ENCODE measurements around the gene WFDC11. TPM values are rescaled to one million over a fixed set of nuclear protein-coding genes. Genes with fewer than 3 reads are reported as not detected.
"Not testable (repeated sequence)": the region's sequence is repeated elsewhere in the genome, so short reads cannot be mapped to it uniquely, and the experiment has no call there.

Gene WFDC11
- total RNA-seq: not detected

- H3K27ac ChIP-seq (ENCODE audit: low read depth, low read length): no peak within 1 kb of the TSS
- H3K9ac ChIP-seq (ENCODE audit: low read depth in 1 of 3, low read length in 3 of 3): no peak within 1 kb of the TSS
- no peaks in the 10 kb centered on the region for H3K27me3 ChIP-seq (ENCODE audit: control insufficient read depth in 3 of 3, insufficient read depth in 3 of 3, low read length in 3 of 3)
- H3K36me3 ChIP-seq (ENCODE audit: control insufficient read depth in 3 of 3, insufficient read depth in 3 of 3, low read length in 3 of 3): no peaks in the 10 kb centered on the region
- no peak within 1 kb of the TSS for H3K4me3 ChIP-seq (ENCODE audit: low read length in 3 of 3)
- no peaks in the 10 kb centered on the region for H3K4me1 ChIP-seq (ENCODE audit: control insufficient read depth in 3 of 3, insufficient read depth in 3 of 3, low read length in 3 of 3)
- peaks cover 0 to 4% (median 4%) of the 10 kb centered on the region in 3 donors for H3K9me3 ChIP-seq (ENCODE audit: control insufficient read depth in 3 of 3, low read length in 3 of 3)
These were observed at the start of gene WFDC11 for GRCh38 chr20:45670139-45670538. WFDC11 (minus strand) TSS chr20:45670239; CDS start chr20:45650600, 19,639 bp downstream.

DNA sequence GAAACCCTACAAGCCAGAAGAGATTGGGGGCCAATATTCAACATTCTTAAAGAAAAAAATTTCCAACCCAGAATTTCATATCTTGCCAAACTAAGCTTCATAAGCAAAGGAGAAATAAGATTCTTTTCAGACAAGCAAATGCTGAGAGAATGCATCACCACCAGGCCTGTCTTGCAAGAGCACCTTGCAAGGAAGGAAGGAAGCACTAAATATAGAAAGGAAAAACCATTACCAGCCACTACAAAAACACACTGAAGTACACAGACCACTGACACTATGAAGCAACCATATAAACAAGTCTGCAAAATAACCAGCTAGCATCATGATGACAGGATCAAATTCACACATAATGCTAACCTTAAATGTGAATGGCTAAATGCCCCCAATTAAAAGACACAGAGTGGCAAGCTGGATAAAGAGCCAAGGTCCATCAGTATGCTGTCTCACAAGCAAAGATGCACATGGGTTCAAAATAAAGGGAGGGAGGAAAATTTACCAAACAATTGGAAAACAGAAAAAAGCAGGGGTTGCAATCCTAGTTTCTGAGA, 46.2 kb upstream of the WFDC11 start:
- H3K4me1 ChIP-seq (ENCODE audit: control insufficient read depth in 3 of 3, insufficient read depth in 3 of 3, low read length in 3 of 3); H3K27me3 ChIP-seq (ENCODE audit: control insufficient read depth in 3 of 3, insufficient read depth in 3 of 3, low read length in 3 of 3); H3K9me3 ChIP-seq (ENCODE audit: control insufficient read depth in 3 of 3, low read length in 3 of 3); H3K4me3 ChIP-seq (ENCODE audit: low read length in 3 of 3); H3K36me3 ChIP-seq (ENCODE audit: control insufficient read depth in 3 of 3, insufficient read depth in 3 of 3, low read length in 3 of 3); H3K27ac ChIP-seq (ENCODE audit: low read depth, low read length); H3K9ac ChIP-seq (ENCODE audit: low read depth in 1 of 3, low read length in 3 of 3): not testable (repeated sequence)

DNA sequence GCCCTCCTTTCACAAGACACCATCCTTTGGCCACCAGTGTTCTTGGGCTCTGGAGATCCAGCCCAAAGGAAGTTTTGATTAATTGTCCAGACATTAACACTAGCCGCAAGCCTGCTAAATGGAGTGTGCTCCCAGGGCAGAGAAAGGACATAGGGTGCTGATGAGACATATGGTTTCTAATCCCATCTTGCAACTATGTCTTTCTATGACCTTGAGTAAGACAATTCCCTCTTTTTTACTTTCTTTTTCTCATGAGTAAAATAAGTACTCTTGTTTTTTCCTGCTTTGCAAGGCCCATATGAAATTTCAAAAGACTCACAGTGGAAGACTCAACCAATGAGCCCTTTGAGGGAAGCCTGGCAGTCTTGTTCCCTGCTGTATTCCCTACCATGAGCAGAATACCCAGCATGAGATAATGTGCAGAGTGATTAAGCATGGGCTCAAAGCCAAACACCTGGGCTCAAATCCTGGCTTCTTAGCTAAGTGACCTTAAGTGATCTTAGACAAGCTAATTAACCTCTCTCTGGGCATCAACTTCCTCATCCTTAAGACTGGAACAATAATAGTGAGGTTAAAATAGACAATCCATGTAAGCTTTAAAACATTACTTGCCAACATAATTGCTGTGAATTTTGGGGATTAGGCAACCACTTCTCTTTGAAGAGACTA, 35.1 kb upstream of the WFDC11 start, which contains the start of gene WFDC10B:
Gene WFDC10B, minus strand, starts transcription at position 51 of the 669 bp plus-strand sequence. CDS start 19,027 bp downstream, outside the sequence.
- H3K4me1 ChIP-seq (ENCODE audit: control insufficient read depth in 3 of 3, insufficient read depth in 3 of 3, low read length in 3 of 3): no peaks in the 10 kb centered on the region
- H3K27ac ChIP-seq (ENCODE audit: low read depth, low read length): no peak within 1 kb of the TSS
- peaks cover 0 to 3% (median 0%) of the 10 kb centered on the region in 3 donors for H3K9me3 ChIP-seq (ENCODE audit: control insufficient read depth in 3 of 3, low read length in 3 of 3)
- H3K9ac ChIP-seq (ENCODE audit: low read depth in 1 of 3, low read length in 3 of 3): no peak within 1 kb of the TSS
- H3K36me3 ChIP-seq (ENCODE audit: control insufficient read depth in 3 of 3, insufficient read depth in 3 of 3, low read length in 3 of 3): no peaks in the 10 kb centered on the region
- no peak within 1 kb of the TSS for H3K4me3 ChIP-seq (ENCODE audit: low read length in 3 of 3)
- peaks cover 0 to 2% (median 0%) of the 10 kb centered on the region in 3 donors for H3K27me3 ChIP-seq (ENCODE audit: control insufficient read depth in 3 of 3, insufficient read depth in 3 of 3, low read length in 3 of 3)

- Histone ChIP-seq H3K4me3 (ENCODE audit: low read length in 3 of 3) (no peak within 1 kb of the TSS), H3K27me3 (ENCODE audit: control insufficient read depth in 3 of 3, insufficient read depth in 3 of 3, low read length in 3 of 3) (no peaks in the 10 kb centered on the region), H3K4me1 (ENCODE audit: control insufficient read depth in 3 of 3, insufficient read depth in 3 of 3, low read length in 3 of 3) (no peaks in the 10 kb centered on the region), H3K9me3 (ENCODE audit: control insufficient read depth in 3 of 3, low read length in 3 of 3) (peaks cover 0 to 3% (median 0%) of the 10 kb centered on the region in 3 donors), H3K9ac (ENCODE audit: low read depth in 1 of 3, low read length in 3 of 3) (no peak within 1 kb of the TSS), H3K36me3 (ENCODE audit: control insufficient read depth in 3 of 3, insufficient read depth in 3 of 3, low read length in 3 of 3) (no peaks in the 10 kb centered on the region), H3K27ac (ENCODE audit: low read depth, low read length) (no peak within 1 kb of the TSS)
These were observed 31.8 kb upstream of the WFDC11 start, which contains the start of gene WFDC13 for GRCh38 chr20:45701873-45702272. WFDC13 (plus strand) TSS chr20:45702038; CDS start chr20:45702124, 86 bp downstream.

DNA sequence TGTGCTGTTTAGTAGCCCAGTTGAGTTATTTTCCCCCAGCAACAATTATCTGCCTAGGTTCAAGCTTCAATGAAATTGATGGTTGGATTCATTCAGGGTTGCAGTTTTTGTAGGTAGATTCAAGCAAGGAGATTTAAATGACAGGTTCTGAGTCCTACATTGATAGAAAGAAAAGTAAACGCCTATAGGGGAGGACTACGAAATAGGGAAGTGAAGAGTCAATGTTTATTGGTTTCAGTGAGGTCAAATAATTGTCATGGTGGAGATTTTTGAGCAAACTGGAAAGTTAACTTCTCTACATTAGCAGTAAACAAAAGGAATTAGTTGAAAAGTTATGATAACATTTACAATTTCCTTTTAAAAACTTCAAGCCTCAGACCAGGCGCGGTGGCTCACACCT, 31.1 kb upstream of the WFDC11 start:
- Histone ChIP-seq H3K9ac (ENCODE audit: low read depth in 1 of 3, low read length in 3 of 3) (no peak overlapping the region), H3K4me1 (ENCODE audit: control insufficient read depth in 3 of 3, insufficient read depth in 3 of 3, low read length in 3 of 3) (no peaks in the 10 kb centered on the region), H3K9me3 (ENCODE audit: control insufficient read depth in 3 of 3, low read length in 3 of 3) (peaks cover 0 to 3% (median 0%) of the 10 kb centered on the region in 3 donors), H3K27ac (ENCODE audit: low read depth, low read length) (no peak overlapping the region), H3K27me3 (ENCODE audit: control insufficient read depth in 3 of 3, insufficient read depth in 3 of 3, low read length in 3 of 3) (no peaks in the 10 kb centered on the region), H3K36me3 (ENCODE audit: control insufficient read depth in 3 of 3, insufficient read depth in 3 of 3, low read length in 3 of 3) (no peaks in the 10 kb centered on the region), H3K4me3 (ENCODE audit: low read length in 3 of 3) (no peak overlapping the region)

DNA sequence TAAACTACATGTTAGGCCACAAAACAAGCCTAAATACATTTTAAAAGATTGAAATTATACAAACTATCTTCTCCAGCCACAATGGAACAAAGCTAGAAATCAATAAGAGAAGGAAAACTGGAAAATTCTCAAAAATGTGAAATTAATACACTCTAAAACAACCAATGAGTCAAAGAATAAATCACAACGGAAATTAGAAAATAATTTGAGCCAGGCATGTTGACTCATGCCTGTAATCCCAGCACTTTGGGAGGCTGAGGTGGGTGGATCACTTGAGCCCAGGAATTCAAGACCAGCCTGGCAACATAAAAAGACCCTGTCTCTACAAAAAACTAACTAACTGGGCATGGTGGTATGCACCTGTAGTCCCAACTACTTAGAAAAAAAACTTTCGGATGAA, 25.5 kb upstream of the WFDC11 start:
- no peak overlapping the region for H3K4me3 ChIP-seq (ENCODE audit: low read length in 3 of 3)
- no peaks in the 10 kb centered on the region for H3K9me3 ChIP-seq (ENCODE audit: control insufficient read depth in 3 of 3, low read length in 3 of 3)
- H3K36me3 ChIP-seq (ENCODE audit: control insufficient read depth in 3 of 3, insufficient read depth in 3 of 3, low read length in 3 of 3): no peaks in the 10 kb centered on the region
- no peaks in the 10 kb centered on the region for H3K4me1 ChIP-seq (ENCODE audit: control insufficient read depth in 3 of 3, insufficient read depth in 3 of 3, low read length in 3 of 3)
- no peak overlapping the region for H3K9ac ChIP-seq (ENCODE audit: low read depth in 1 of 3, low read length in 3 of 3)
- H3K27ac ChIP-seq (ENCODE audit: low read depth, low read length): no peak overlapping the region
- no peaks in the 10 kb centered on the region for H3K27me3 ChIP-seq (ENCODE audit: control insufficient read depth in 3 of 3, insufficient read depth in 3 of 3, low read length in 3 of 3)

DNA sequence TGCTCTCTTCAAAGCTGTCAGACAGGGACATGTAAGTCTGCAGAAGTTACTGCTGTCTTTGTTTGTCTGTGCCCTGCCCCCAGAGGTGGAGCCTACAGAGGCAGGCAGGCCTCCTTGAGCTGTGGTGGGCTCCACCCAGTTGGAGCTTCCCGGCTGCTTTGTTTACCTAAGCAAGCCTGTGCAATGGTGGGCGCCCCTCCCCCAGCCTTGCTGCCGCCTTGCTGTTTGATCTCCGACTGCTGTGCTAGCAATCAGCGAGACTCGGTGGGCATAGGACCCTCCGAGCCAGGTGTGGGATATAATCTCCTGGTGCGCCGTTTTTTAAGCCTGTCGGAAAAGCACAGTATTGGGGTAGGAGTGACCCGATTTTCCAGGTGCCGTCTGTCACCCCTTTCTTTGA, 23.3 kb upstream of the WFDC11 start:
- not testable (repeated sequence) for H3K4me3 ChIP-seq (ENCODE audit: low read length in 3 of 3); H3K27me3 ChIP-seq (ENCODE audit: control insufficient read depth in 3 of 3, insufficient read depth in 3 of 3, low read length in 3 of 3); H3K4me1 ChIP-seq (ENCODE audit: control insufficient read depth in 3 of 3, insufficient read depth in 3 of 3, low read length in 3 of 3); H3K9ac ChIP-seq (ENCODE audit: low read depth in 1 of 3, low read length in 3 of 3); H3K9me3 ChIP-seq (ENCODE audit: control insufficient read depth in 3 of 3, low read length in 3 of 3); H3K36me3 ChIP-seq (ENCODE audit: control insufficient read depth in 3 of 3, insufficient read depth in 3 of 3, low read length in 3 of 3); H3K27ac ChIP-seq (ENCODE audit: low read depth, low read length)

DNA sequence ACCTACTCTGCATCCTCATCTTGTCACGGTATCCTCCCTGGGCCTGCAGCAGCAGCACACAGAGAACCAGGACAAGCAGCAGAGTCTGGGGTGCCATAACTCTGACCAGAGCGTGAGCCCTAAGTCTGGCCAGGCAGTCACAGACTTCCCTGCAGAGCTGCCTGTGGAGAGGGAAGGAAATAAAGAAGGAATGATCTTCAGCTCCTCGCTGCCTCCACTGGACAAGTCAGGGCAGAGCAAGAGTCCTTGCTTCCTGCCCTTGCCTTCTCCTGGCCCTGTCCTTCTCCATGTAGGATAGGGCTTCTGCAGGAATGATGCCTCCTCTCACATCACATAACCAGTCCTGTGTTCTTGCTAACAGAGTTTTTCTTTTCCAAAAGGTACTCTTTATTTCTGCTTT, 15.9 kb upstream of the WFDC11 start:
- H3K9ac ChIP-seq (ENCODE audit: low read depth in 1 of 3, low read length in 3 of 3): no peak overlapping the region
- H3K36me3 ChIP-seq (ENCODE audit: control insufficient read depth in 3 of 3, insufficient read depth in 3 of 3, low read length in 3 of 3): no peaks in the 10 kb centered on the region
- H3K4me1 ChIP-seq (ENCODE audit: control insufficient read depth in 3 of 3, insufficient read depth in 3 of 3, low read length in 3 of 3): no peaks in the 10 kb centered on the region
- peaks cover 0 to 3% (median 0%) of the 10 kb centered on the region in 3 donors for H3K27me3 ChIP-seq (ENCODE audit: control insufficient read depth in 3 of 3, insufficient read depth in 3 of 3, low read length in 3 of 3)
- no peak overlapping the region for H3K4me3 ChIP-seq (ENCODE audit: low read length in 3 of 3)
- H3K9me3 ChIP-seq (ENCODE audit: control insufficient read depth in 3 of 3, low read length in 3 of 3): no peaks in the 10 kb centered on the region
- H3K27ac ChIP-seq (ENCODE audit: low read depth, low read length): no peak overlapping the region

DNA sequence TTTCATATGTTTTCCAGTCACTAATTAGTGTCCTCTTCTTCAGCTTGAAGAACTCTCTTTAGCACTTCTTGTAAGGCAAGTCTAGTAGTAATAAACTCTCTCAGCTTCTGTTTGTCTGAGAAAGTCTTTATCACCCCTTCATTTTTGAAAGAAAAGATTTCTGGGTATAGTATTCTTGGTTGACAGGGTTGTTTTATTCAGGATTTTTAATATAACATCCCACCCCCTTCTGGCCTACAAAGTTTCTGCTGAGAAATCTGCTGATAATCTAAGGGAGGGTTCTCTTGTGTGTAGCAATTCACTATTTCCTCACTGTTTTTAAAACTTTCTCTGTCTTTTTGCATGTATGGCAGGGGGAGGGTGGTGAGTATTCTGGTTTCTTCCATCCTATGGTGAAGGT, 9.6 kb upstream of the WFDC11 start:
- Histone ChIP-seq H3K27me3 (ENCODE audit: control insufficient read depth in 3 of 3, insufficient read depth in 3 of 3, low read length in 3 of 3) (peaks cover 0 to 3% (median 0%) of the 10 kb centered on the region in 3 donors), H3K36me3 (ENCODE audit: control insufficient read depth in 3 of 3, insufficient read depth in 3 of 3, low read length in 3 of 3) (no peaks in the 10 kb centered on the region), H3K9me3 (ENCODE audit: control insufficient read depth in 3 of 3, low read length in 3 of 3) (peaks cover 7 to 18% (median 14%) of the 10 kb centered on the region in 3 donors), H3K27ac (ENCODE audit: low read depth, low read length) (no peak overlapping the region), H3K4me3 (ENCODE audit: low read length in 3 of 3) (no peak overlapping the region), H3K9ac (ENCODE audit: low read depth in 1 of 3, low read length in 3 of 3) (no peak overlapping the region), H3K4me1 (ENCODE audit: control insufficient read depth in 3 of 3, insufficient read depth in 3 of 3, low read length in 3 of 3) (no peaks in the 10 kb centered on the region)

- H3K4me1 ChIP-seq (ENCODE audit: control insufficient read depth in 3 of 3, insufficient read depth in 3 of 3, low read length in 3 of 3): no peaks in the 10 kb centered on the region
- no peak overlapping the region for H3K9ac ChIP-seq (ENCODE audit: low read depth in 1 of 3, low read length in 3 of 3)
- H3K9me3 ChIP-seq (ENCODE audit: control insufficient read depth in 3 of 3, low read length in 3 of 3): peaks cover 0 to 4% (median 4%) of the 10 kb centered on the region in 3 donors
- H3K4me3 ChIP-seq (ENCODE audit: low read length in 3 of 3): no peak overlapping the region
- H3K36me3 ChIP-seq (ENCODE audit: control insufficient read depth in 3 of 3, insufficient read depth in 3 of 3, low read length in 3 of 3): no peaks in the 10 kb centered on the region
- H3K27ac ChIP-seq (ENCODE audit: low read depth, low read length): no peak overlapping the region
- H3K27me3 ChIP-seq (ENCODE audit: control insufficient read depth in 3 of 3, insufficient read depth in 3 of 3, low read length in 3 of 3): no peaks in the 10 kb centered on the region
These were observed 2.7 kb upstream of the WFDC11 start for GRCh38 chr20:45672765-45673164.

All from skeletal muscle tissue (tissue), 4 donors.